Activated CD4-positive, alpha-beta T cell treated with anti-CD3 and anti-CD28 coated beads, Interleukin-2, amount 10 ng/mL, durations not matched to agents 24 days and 14 days (primary cell): ENCODE results near the gene PTPRJ. TPM values are rescaled to one million over a fixed set of nuclear protein-coding genes. Genes with fewer than 3 reads are reported as not detected.

Source experiments
- DNase-seq: peaks from one replicate; pipeline ENCODE4 v3.0.0; 2022
- H3K27ac Mint-ChIP-seq: one replicate; pipeline ENCODE4 v1.8.0; 2022; ENCODE audit warnings: mild to moderate bottlenecking, mixed read lengths
- H3K27me3 Mint-ChIP-seq: one replicate; pipeline ENCODE4 v1.8.0; 2022; ENCODE audit warnings: mixed read lengths
- H3K36me3 Mint-ChIP-seq: one replicate; pipeline ENCODE4 v1.8.0; 2022; ENCODE audit warnings: low read depth, mild to moderate bottlenecking, mixed read lengths
- H3K4me1 Mint-ChIP-seq: one replicate; pipeline ENCODE4 v1.8.0; 2021; ENCODE audit warnings: mixed read lengths
- H3K4me3 Mint-ChIP-seq: one replicate; pipeline ENCODE4 v1.8.0; 2022; ENCODE audit warnings: mild to moderate bottlenecking, moderate library complexity, mixed read lengths
- H3K9me3 Mint-ChIP-seq: one replicate; pipeline ENCODE4 v1.8.0; 2021; ENCODE audit warnings: mixed read lengths
- intact Hi-C: fragments of 100-400 bp; cut with micrococcal nuclease; formaldehyde crosslinking; loops from one replicate; pipeline ENCODE4 v1.15.1; 2023
- total RNA-seq: library from RNA; stranded (reverse); gene quantifications from 2 replicates; pipeline ENCODE4 v1.2.3, GENCODE V29; 2022

Gene PTPRJ
- total RNA-seq, 1 donor from 2014 or later = 52.2 TPM

DNA sequence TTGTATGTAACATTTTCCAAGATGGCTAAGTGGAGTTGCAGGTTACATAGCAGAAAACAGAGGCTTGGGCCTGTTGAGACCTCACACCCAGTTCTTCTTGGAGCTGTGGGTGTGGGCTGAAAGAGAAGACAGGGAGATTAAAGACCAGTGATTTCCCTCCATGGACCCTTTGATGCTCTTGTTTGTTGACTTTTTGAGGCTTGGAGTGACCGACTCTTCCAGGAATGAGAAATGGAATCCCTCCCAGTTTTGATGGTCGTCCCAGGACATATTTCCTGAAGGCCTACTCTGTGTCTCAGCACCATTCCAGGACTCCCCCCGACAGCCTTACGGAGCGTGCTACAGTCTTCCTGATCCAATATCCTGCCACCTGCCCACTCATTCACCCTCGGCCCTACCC lies 96.9 kb downstream of the PTPRJ start:
- Mint-ChIP-seq H3K27ac (no peak overlapping the region), H3K4me1 (peaks cover 62% of the 10 kb centered on the region), H3K27me3 (no peaks in the 10 kb centered on the region), H3K9me3 (no peaks in the 10 kb centered on the region), H3K36me3 (peaks cover 46% of the 10 kb centered on the region), H3K4me3 (no peak overlapping the region)
- intact Hi-C loops = no loop called here
- DNase-seq = no peak

DNA sequence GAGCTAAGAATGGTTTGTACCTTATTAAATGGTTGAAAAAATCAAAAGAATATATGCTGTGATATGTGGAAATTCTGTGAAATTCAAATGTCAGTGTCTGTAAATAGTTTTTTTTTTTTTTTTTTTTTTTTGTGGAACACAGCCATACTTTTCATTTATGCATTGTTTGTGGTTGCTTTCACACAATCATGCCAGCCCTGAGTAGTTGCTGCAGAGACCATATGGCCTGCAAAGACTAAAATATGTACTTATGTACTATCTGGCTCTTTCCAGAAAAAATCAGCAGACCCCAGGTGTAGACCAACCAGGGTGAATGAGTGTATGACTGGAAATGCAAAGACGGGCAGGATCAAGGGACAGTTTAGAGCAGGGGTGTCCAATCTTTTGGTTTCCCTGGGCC lies 98.3 kb downstream of the PTPRJ start:
- no peaks in the 10 kb centered on the region for H3K27me3 Mint-ChIP-seq
- H3K9me3 Mint-ChIP-seq = no peaks in the 10 kb centered on the region
- peaks cover 62% of the 10 kb centered on the region for H3K4me1 Mint-ChIP-seq
- H3K36me3 Mint-ChIP-seq = peaks cover 48% of the 10 kb centered on the region
- H3K27ac Mint-ChIP-seq = no peak overlapping the region
- intact Hi-C loops = no loop called here
- no peak for DNase-seq
- H3K4me3 Mint-ChIP-seq = no peak overlapping the region

DNA sequence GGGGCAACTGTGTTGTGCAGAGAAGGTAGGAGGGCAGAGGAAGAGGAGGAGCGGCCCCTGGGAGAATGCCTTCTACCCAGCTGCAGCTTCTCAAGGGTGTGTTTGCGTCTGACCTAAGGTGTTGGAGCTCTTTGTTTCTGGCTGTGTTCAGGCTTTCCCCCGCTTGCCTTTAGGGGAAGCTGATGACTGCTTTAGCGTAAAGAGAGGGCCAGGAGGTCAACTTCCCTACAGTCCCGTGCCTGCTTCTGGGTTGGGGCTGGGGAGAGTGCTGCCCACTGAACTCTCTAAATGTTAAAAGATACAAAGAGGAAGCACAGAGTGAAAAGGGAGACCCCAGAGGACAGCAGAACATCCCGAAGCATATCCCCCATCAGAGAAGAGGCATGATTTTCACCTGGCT lies 99.2 kb downstream of the PTPRJ start:
- H3K36me3 Mint-ChIP-seq = peaks cover 53% of the 10 kb centered on the region
- peak overlapping the region; percentile 45 for H3K27ac Mint-ChIP-seq
- H3K9me3 Mint-ChIP-seq = no peaks in the 10 kb centered on the region
- DNase-seq = no peak
- peaks cover 62% of the 10 kb centered on the region for H3K4me1 Mint-ChIP-seq
- no peaks in the 10 kb centered on the region for H3K27me3 Mint-ChIP-seq
- intact Hi-C loops = no loop called here
- H3K4me3 Mint-ChIP-seq = no peak overlapping the region

DNA sequence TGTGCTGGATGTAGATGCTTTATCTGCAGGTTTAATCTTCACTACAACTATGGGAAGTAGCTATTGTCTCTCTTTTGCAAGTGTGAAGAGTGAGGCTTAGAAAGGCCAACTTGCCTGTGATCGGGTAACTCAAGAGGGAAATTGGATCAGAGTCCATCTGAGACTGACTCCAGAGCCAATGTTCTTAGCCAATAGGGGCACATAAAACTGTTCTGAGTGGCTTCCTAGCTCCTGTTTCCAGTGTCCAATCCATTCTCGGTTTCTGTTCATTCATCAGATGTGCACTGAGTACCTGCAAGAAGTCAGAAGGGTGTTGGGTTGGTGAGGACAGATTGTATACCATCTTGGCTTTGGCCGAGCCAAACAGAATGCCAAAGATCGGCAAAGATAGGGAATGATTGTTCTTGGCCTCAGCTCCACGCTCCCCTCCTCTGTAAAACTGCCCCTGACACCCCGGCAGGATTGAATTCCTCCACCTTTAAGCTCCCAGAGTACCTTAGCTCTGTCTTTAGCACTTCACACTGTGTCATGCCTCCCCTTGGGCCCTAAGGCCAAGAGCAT lies 100.0 kb downstream of the PTPRJ start:
- H3K27me3 Mint-ChIP-seq = no peaks in the 10 kb centered on the region
- peaks cover 51% of the 10 kb centered on the region for H3K36me3 Mint-ChIP-seq
- intact Hi-C loops = loop anchor here (2.0 kb wide), 1 partner anchor 16 kb away; no protein-coding TSS in a partner anchor
- H3K9me3 Mint-ChIP-seq = no peaks in the 10 kb centered on the region
- no peak overlapping the region for H3K4me3 Mint-ChIP-seq
- H3K4me1 Mint-ChIP-seq = peaks cover 60% of the 10 kb centered on the region
- peak overlapping the region; percentile 86 for H3K27ac Mint-ChIP-seq
- no peak for DNase-seq

DNA sequence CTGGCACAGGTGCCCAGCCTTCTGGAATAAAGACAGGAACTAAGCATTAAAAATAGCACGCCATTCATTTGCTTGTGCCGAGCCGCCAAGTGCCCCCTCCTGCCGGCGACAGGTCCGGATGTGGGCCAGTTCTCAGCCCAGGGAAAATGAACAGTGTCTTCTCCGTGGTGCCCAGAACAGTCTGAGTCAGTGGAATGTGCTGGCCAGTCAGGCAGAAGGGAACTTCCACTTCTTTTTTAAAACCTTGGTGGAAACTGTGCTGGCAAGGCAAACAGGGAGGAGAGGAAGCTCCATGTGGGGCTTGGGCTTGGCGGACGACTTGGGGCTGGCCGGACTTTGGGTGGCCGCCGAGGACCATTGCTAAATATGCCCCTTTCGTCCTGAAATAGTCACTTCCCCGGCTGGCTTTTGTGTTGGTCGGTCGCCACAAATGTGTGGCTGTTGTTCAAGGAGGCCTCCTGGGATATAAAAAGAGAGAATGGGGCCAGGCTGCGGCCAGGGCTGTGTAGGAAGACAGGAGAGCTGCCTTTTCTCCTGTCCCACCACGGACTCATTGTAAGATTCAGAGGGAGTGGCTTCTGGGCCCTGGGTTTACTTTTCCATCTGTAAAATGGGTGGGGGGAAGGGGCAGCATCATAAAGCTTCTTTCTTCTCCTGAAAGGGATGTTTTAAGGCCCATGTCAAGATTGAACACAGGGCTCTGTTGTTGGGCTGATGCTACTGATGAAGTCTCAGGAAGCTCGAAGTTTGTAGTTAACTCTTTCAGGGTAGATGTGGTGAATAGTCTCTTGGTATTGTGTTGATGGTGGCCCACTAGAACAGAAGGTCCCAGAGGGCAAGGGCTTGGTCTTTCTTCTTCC lies 101.0 kb downstream of the PTPRJ start:
- H3K27ac Mint-ChIP-seq = peak overlapping the region; percentile 86
- H3K36me3 Mint-ChIP-seq = peaks cover 44% of the 10 kb centered on the region
- H3K27me3 Mint-ChIP-seq = no peaks in the 10 kb centered on the region
- peak; percentile 76 for DNase-seq
- no peaks in the 10 kb centered on the region for H3K9me3 Mint-ChIP-seq
- peak overlapping the region; percentile 59 for H3K4me3 Mint-ChIP-seq
- intact Hi-C loops = loop anchor here (1.0 to 2.0 kb wide), 2 partner anchors 15 to 26 kb away; no protein-coding TSS in a partner anchor
- H3K4me1 Mint-ChIP-seq = peaks cover 51% of the 10 kb centered on the region

DNA sequence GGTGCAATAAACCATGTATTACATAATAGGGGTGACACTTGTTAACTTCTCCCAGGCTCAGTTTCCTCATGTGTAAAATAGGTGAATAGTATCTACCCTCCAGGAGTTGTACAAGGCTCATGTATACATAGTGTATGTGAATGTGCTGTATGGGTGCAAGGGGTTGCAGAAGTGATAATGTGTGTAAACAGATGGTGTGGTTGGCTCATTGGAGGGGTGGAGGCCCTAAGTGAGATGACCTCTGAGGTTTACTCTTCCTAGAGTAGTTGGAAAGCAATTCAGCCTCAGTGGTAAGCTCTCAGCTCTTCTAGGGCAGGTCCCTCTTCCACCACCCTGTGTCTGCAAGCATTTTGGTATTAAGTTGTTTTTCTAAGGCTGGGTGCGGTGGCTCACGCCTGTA lies 102.4 kb downstream of the PTPRJ start:
- peak overlapping the region; percentile 29 for H3K27ac Mint-ChIP-seq

DNA sequence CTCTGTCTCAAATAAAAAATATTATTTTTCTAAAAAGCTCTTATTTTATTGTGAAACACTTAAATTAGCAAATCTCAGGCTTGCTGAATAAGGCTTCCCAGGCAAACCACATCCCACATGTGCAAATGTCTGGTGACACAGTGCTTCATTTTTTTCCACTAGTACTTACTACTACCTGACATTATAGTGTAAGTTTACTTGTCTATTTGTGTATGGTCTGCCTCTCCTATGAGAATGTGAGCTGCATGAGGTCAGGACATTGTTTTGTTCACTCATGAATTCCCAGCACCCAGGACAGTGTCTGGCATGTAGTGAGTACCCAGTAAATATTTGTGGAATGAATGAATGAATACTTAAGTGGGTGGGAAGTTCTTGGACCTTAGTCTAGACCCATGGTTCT lies 103.1 kb downstream of the PTPRJ start:
- Mint-ChIP-seq H3K4me1 (peaks cover 57% of the 10 kb centered on the region), H3K9me3 (no peaks in the 10 kb centered on the region), H3K4me3 (peak overlapping the region; percentile 24), H3K27ac (peak overlapping the region; percentile 43), H3K36me3 (peaks cover 38% of the 10 kb centered on the region), H3K27me3 (no peaks in the 10 kb centered on the region)
- no peak for DNase-seq
- intact Hi-C loops = no loop called here

More for the DNA sequence above, 102.4 kb downstream of the PTPRJ start:
- Mint-ChIP-seq H3K9me3 (no peaks in the 10 kb centered on the region), H3K4me3 (no peak overlapping the region), H3K27me3 (no peaks in the 10 kb centered on the region), H3K4me1 (peaks cover 56% of the 10 kb centered on the region), H3K36me3 (peaks cover 40% of the 10 kb centered on the region)
- intact Hi-C loops = no loop called here
- no peak for DNase-seq

DNA sequence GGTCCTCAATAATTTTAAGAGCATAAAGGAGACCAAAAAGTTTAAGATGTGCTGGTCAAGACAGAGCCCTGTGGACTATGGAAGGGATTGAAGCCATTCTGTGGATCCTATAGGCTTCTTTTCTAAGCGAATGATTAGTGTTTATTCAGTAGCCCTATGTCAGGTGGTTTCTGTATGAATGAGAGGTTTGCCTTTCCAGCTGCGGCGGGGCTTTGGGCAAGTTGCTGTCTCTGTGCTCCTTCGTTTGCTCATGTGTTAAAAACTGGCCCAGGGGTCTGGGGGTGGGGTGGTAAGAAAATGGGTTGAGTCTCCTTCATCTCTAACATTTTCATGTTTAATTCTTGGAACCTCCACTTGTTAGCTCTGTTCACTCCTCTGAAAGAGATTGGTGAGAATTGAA lies 105.3 kb downstream of the PTPRJ start:
- Mint-ChIP-seq H3K27ac (no peak overlapping the region), H3K4me3 (no peak overlapping the region), H3K27me3 (no peaks in the 10 kb centered on the region), H3K36me3 (peaks cover 31% of the 10 kb centered on the region), H3K9me3 (no peaks in the 10 kb centered on the region), H3K4me1 (peaks cover 52% of the 10 kb centered on the region)
- intact Hi-C loops = no loop called here
- DNase-seq = no peak

DNA sequence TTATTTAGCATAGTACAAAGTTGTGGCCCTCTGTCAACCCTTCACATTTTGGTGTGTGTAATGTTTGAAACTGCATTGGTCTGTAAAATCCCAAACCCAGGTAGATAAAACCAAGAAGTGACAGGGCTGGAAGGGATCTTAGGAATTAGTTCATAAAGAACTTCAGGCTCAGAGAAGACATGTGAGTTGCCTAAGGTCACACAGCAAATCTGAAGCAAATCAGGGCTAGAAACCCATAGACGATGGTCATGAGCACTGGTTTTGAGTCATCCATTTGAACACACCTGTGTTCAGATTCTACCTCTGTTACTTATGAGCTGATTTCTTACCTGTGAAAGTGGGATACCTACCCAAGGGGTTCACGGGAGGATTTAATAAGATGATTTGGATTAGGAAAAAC lies 107.1 kb downstream of the PTPRJ start:
- DNase-seq = no peak
- Mint-ChIP-seq H3K4me1 (peaks cover 47% of the 10 kb centered on the region), H3K27me3 (no peaks in the 10 kb centered on the region), H3K36me3 (peaks cover 28% of the 10 kb centered on the region), H3K27ac (no peak overlapping the region), H3K9me3 (no peaks in the 10 kb centered on the region), H3K4me3 (no peak overlapping the region)
- intact Hi-C loops = no loop called here

DNA sequence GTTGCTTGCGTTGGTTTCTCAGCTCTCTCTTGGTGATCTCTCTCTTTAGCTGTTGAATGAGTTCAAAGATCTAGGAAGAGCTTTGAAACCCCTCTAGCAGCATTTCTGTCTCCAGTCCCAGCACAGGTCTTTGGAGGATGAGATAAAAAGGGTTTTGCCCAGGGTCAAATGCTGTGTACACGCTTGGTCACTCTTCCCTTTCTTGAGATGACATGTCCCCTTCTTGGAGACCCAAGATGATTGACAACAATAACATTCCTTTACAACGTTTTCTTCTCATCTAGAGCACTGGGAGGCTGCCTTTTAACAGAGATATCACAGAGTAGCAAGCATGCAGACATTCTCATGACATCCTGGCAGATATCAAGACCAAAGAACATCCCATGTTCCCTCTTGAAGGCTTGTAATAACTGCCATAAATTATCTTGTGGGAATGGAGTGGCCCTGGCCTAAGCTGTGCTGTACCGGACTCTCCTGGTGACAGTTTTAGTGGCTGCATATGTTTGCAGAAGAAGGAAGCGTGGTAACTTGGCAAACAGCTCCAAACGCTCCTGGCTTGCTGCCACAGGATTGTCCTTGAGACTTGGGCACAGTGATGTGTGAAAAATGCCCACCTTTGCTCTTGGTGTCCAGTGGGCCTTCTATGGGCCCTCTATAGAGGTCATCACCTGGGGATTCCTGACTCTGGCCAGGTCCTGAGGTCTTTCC lies 107.8 kb downstream of the PTPRJ start:
- Mint-ChIP-seq H3K4me1 (peaks cover 45% of the 10 kb centered on the region), H3K9me3 (no peaks in the 10 kb centered on the region)
- DNase-seq = no peak

DNA sequence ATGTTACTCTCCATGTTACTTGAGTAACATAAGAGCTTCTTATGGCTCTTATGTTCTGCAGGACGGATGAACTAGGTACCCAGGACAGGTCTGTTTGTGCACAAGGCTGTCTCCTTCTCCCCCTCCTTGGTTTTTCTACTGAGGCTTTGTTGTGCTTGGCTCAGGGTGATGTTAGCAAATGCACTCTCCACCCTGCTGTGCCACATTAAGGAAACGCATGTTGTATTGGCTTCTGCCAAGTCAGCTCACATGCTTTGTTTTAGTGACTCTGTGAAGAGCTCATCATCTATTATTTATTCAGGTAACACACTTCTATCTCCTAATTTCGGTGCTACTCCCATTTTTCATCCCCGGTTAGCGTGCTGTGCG lies 108.3 kb downstream of the PTPRJ start:
- no peak overlapping the region for H3K4me3 Mint-ChIP-seq
- peaks cover 23% of the 10 kb centered on the region for H3K36me3 Mint-ChIP-seq
- DNase-seq = no peak
- no peaks in the 10 kb centered on the region for H3K27me3 Mint-ChIP-seq
- peak overlapping the region; percentile 53 for H3K27ac Mint-ChIP-seq
- H3K9me3 Mint-ChIP-seq = no peaks in the 10 kb centered on the region
- intact Hi-C loops = no loop called here
- H3K4me1 Mint-ChIP-seq = peaks cover 45% of the 10 kb centered on the region

More for the DNA sequence above, 107.8 kb downstream of the PTPRJ start:
- H3K27me3 Mint-ChIP-seq = no peaks in the 10 kb centered on the region
- H3K4me3 Mint-ChIP-seq = no peak overlapping the region
- peak overlapping the region; percentile 32 for H3K27ac Mint-ChIP-seq
- intact Hi-C loops = no loop called here
- H3K36me3 Mint-ChIP-seq = peaks cover 26% of the 10 kb centered on the region

DNA sequence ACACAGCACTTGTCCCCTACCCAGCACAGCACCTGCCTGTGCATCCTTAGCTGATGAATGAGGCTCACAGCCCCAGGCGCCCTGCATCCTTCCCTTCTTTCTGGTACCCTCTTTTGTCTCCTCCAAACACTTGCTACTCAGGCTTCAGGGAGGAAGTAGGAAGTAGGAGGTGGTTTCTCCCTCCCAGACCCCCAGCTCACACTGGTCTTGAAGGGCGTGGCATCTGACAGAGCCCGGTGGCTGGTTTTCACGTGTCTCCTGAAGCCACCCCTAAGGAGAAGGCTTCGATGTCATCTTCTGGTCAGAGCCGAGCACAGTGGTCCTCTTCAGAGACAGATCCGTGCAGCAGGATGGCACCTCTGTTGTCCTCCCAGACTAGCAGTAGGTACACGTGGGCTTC lies 109.8 kb downstream of the PTPRJ start:
- intact Hi-C loops = no loop called here
- DNase-seq = no peak
- no peaks in the 10 kb centered on the region for H3K27me3 Mint-ChIP-seq
- no peak overlapping the region for H3K4me3 Mint-ChIP-seq
- no peak overlapping the region for H3K27ac Mint-ChIP-seq
- H3K36me3 Mint-ChIP-seq = peaks cover 23% of the 10 kb centered on the region
- no peaks in the 10 kb centered on the region for H3K9me3 Mint-ChIP-seq
- peaks cover 54% of the 10 kb centered on the region for H3K4me1 Mint-ChIP-seq

DNA sequence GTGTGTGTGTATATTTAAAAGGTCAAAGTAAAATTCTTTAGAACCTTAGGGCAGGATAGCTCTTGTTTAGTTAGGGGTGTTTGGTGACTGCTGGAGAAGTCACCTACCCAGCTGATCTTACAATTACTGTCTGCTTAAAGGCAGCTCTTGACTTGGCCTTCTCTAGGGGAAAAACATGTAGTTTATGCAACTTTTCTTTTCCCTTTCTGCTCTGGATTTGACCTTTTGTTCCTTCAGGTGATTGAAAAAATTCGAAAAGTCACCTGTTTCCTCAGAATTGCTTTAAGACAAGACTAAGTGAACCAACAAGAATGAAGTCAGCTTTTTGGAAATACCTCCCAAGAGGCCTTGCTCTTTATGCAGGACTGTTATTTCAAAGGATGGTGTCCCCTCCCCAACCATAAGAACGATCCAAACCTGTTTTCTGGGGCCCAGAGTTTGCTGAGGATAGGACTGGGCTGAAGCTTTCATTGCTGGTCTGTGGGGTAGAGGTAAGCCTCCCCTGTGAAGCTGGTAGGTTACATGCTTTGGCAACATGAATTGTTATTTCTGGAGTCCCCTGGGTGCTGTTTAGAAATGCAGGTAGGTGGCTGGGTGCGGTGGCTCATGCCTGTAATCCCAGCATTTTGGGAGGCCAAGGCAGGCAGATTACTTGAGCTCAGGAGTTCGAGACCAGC lies 111.2 kb downstream of the PTPRJ start:
- H3K27me3 Mint-ChIP-seq = no peaks in the 10 kb centered on the region
- DNase-seq = no peak
- peaks cover 62% of the 10 kb centered on the region for H3K4me1 Mint-ChIP-seq
- H3K36me3 Mint-ChIP-seq = peaks cover 20% of the 10 kb centered on the region
- intact Hi-C loops = no loop called here
- H3K27ac Mint-ChIP-seq = peak overlapping the region; percentile 56
- no peak overlapping the region for H3K4me3 Mint-ChIP-seq
- no peaks in the 10 kb centered on the region for H3K9me3 Mint-ChIP-seq

DNA sequence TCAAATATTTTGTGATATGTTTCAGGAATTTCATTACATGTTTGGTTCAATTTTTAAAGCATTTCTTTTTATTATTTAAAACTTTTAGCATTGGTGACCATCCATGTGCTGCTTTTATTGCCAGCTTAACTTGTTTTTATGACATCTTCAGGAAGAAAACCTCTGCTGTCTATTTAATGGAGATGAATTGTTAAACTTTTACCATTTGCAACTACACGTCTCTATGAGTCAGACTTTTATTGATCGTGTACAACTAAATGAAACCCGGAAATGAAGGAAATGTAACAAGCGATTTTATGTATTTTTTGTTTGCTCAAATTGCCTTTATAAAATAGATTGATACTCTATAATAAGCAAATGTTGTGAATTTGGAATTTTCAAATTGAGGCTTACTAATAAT lies 113.0 kb downstream of the PTPRJ start:
- H3K27me3 Mint-ChIP-seq = no peaks in the 10 kb centered on the region
- DNase-seq = no peak
- H3K27ac Mint-ChIP-seq = no peak overlapping the region
- intact Hi-C loops = no loop called here
- no peak overlapping the region for H3K4me3 Mint-ChIP-seq
- no peaks in the 10 kb centered on the region for H3K9me3 Mint-ChIP-seq
- peaks cover 23% of the 10 kb centered on the region for H3K36me3 Mint-ChIP-seq
- H3K4me1 Mint-ChIP-seq = peaks cover 60% of the 10 kb centered on the region
